Measurements from ENCODE around the gene FBN1.

DNA sequence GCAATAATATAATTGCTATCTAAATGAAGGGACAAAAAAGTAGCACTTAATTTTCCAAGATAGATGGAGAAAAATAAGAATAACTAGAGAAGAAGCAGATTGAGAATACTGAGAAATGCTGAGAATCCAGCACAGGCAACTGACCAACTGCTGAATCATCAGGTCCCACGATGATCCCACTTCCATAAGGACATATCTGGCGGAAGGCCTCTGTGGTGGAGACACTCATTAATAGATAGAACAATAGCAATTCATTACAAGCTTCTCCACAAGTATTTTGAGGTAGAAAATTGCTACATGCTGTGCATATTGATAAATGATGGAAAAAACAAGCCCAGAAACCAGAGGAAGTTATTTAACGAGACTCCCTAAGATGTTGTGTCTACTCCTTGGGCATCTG, 208.3 kb downstream of the FBN1 start:
- TF ChIP-seq POLR2A (IDR thresholded peaks at IDR 0.05) (no peak), CTCF (IDR thresholded peaks at IDR 0.05) (no peak), POLR2AphosphoS5 (IDR thresholded peaks at IDR 0.05) (no peak), EP300 (IDR thresholded peaks at IDR 0.05) (no peak)

All from upper lobe of left lung (tissue), 4 donors.